Subcutaneous abdominal adipose tissue (tissue), 5 donors: Measurements from ENCODE around the gene SPOPL.

ENCODE experiments used
- H3K27ac ChIP-seq: one replicate; pipeline ENCODE4 v1.7.0; 2013; ENCODE audit warnings: low read depth, mild to moderate bottlenecking, inconsistent platforms, low read length, moderate library complexity
- H3K27me3 ChIP-seq, 5 donors: one replicate each; pipeline ENCODE4 v1.7.0; 2013; ENCODE audit warnings: low read length in 5 of 5, inconsistent platforms in 1 of 5; ENCODE audit not compliant: control insufficient read depth in 5 of 5, insufficient read depth in 4 of 5
- H3K36me3 ChIP-seq, 5 donors: one replicate each; pipeline ENCODE4 v1.7.0; 2013; ENCODE audit warnings: low read length in 5 of 5; ENCODE audit not compliant: control insufficient read depth in 5 of 5, insufficient read depth in 5 of 5
- H3K4me1 ChIP-seq, 5 donors: one replicate each; pipeline ENCODE4 v1.7.0; 2013; ENCODE audit warnings: low read length in 5 of 5, mild to moderate bottlenecking in 3 of 5, moderate library complexity in 1 of 5; ENCODE audit not compliant: control insufficient read depth in 5 of 5, insufficient read depth in 5 of 5
- H3K4me3 ChIP-seq, 5 donors: one replicate each; pipeline ENCODE4 v1.7.0; 2013; ENCODE audit warnings: low read length in 5 of 5, low read depth in 1 of 5
- H3K9ac ChIP-seq, 5 donors: one replicate each; pipeline ENCODE4 v1.7.0; 2013; ENCODE audit warnings: low read length in 5 of 5, mild to moderate bottlenecking in 4 of 5, moderate library complexity in 3 of 5
- H3K9me3 ChIP-seq, 5 donors: one replicate each; pipeline ENCODE4 v1.7.0; 2013; ENCODE audit warnings: low read length in 5 of 5; ENCODE audit not compliant: control insufficient read depth in 5 of 5
- donor health status: healthy.
- donor health status: healthy.
- donor health status: healthy.
- donor health status: healthy.
- donor health status: healthy.

SPOPL gene

DNA sequence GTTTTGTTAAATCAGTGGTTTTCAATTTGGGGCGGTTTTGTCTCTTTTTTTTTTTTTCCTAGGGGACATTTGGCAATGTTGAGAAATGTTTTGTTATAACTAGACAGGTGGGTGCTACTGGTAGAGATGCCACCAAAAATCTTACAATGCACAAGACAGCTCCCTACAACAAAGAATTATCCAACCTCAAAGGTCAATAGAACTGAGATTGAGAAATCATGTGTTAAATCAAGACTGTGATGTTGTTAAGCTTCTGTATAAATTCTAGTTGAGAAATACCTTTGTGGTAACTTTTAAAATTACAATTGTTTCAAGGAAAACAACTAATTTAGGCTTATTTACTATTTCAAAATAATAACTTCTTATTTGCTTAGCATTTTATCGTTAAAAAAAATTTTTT lies 9.4 kb upstream of the SPOPL start:
- Histone ChIP-seq H3K4me3 (no peak overlapping the region), H3K9me3 (no peaks in the 10 kb centered on the region), H3K27me3 (no peaks in the 10 kb centered on the region), H3K4me1 (peaks cover 0 to 19% (median 8%) of the 10 kb centered on the region in 5 donors), H3K36me3 (peaks cover 0 to 2% (median 0%) of the 10 kb centered on the region in 5 donors), H3K27ac (no peak overlapping the region), H3K9ac (no peak overlapping the region)

- Histone ChIP-seq H3K36me3 (peaks cover 0 to 2% (median 0%) of the 10 kb centered on the region in 5 donors), H3K27ac (no peak overlapping the region), H3K9ac (no peak overlapping the region), H3K4me3 (no peak overlapping the region), H3K27me3 (no peaks in the 10 kb centered on the region), H3K4me1 (peaks cover 0 to 19% (median 8%) of the 10 kb centered on the region in 5 donors), H3K9me3 (no peaks in the 10 kb centered on the region)
These were observed 8.2 kb upstream of the SPOPL start for GRCh38 chr2:138493334-138493733.

DNA sequence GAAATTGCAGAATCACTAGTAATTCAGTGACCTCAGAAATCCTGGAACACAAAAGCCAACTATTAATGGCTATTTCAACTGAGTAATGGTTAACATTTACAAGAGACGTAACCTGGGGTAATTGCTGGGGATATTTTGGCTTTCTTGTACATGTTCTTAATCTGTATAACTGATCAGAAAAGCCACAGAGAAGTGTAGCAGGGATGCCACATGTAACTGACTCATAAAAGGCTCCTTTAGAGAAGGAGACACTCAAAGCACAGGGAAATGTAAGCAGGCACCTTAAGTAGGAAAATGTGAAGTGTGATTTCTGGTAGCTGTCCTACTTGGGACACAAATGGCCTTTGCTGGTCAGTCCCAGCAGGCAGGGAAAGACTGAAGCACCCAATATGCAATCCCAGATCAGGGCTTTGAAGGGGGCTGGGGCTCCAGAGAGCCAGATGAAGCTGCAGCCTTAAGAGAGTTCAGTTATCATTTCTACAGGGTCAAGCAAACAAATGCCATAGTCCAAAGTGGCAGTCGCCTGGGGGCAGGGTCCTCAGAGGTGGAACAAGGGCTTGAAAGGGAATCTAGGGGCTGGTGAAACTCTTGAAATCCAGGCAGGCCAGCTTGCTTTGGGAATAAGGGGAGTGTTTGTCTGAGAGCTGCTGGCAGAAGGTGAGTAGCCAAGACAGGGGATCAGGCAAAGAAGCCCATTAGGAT lies 7.2 kb upstream of the SPOPL start:
- H3K27me3 ChIP-seq = no peaks in the 10 kb centered on the region
- H3K4me3 ChIP-seq = no peak overlapping the region
- no peak overlapping the region for H3K9ac ChIP-seq
- H3K4me1 ChIP-seq = peaks cover 0 to 19% (median 8%) of the 10 kb centered on the region in 5 donors
- no peaks in the 10 kb centered on the region for H3K9me3 ChIP-seq
- peaks cover 0 to 2% (median 0%) of the 10 kb centered on the region in 5 donors for H3K36me3 ChIP-seq
- no peak overlapping the region for H3K27ac ChIP-seq

DNA sequence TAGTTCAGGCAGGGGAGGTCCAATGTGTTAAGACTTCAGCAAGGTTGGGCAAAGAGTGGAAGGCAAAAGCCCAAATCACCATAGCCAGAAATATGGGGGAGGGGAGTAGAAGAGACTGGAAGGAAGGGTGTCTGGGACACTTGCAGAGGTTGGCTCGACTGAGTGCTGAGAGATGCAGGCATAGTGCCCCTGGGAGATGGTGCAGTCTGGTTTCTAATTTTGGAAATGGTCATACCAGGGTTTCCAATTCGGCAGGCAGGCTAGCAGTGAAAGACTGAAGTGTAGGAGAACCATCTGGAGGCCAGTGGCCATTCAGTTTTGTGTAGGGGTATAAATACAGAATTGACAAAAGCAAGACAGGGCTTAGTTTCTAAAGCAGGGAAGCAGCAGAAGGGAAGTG lies 6.2 kb upstream of the SPOPL start:
- Histone ChIP-seq H3K4me1 (peaks cover 0 to 19% (median 11%) of the 10 kb centered on the region in 5 donors), H3K27ac (no peak overlapping the region), H3K9ac (no peak overlapping the region), H3K9me3 (no peaks in the 10 kb centered on the region), H3K27me3 (no peaks in the 10 kb centered on the region), H3K4me3 (no peak overlapping the region), H3K36me3 (peaks cover 0 to 2% (median 0%) of the 10 kb centered on the region in 5 donors)

DNA sequence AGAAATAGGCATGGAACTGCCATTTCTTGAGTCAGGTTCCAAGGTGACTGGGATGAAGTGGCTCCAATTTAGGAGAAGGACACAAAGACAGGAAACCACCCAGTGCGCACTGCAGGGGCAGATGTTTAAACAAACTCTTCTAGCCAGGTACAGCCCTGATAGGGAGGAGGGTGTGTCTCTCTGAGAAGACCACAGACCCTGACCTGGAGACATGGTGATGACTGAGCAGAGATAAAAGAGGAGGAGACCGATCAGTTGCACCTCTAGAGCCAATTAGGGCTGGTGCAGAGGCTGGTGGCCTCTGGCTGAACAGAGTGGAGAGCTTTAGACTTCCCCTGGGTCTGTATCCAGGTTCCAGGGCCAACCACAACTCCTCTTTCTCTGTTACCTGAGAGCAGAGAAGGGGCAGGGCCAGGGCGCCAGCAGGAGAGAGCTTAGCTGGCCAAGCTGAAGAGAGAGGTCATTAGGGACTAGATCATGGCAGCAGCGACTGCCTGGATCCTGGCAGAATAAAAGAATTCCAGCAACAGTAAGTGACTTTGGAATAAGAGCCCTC lies 5.4 kb upstream of the SPOPL start:
- no peaks in the 10 kb centered on the region for H3K27me3 ChIP-seq
- no peak overlapping the region for H3K9ac ChIP-seq
- no peak overlapping the region for H3K4me3 ChIP-seq
- H3K4me1 ChIP-seq = peaks cover 0 to 27% (median 19%) of the 10 kb centered on the region in 5 donors
- no peaks in the 10 kb centered on the region for H3K9me3 ChIP-seq
- H3K27ac ChIP-seq = no peak overlapping the region
- H3K36me3 ChIP-seq = peaks cover 0 to 2% (median 0%) of the 10 kb centered on the region in 5 donors

DNA sequence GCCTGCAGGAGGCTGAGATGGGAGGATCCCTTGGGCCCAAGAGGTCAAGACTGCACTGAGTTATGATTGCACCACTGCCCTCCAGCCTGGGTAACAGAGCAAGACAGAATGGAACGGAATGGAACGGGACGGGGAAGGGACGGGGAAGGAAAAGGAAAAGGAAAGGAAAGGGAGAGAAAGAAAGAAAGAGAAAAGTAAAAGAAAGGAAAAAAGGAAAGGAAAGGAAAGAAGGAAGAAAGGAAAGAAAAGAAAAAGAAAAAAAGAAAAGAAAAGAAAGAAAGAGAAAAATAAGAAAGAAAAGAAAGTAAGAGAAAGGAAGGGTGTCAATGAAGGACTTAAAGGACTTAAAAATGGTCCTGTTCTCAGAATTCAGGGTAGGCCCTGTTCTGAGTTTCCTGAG lies 4.3 kb upstream of the SPOPL start:
- no peak overlapping the region for H3K9ac ChIP-seq
- no peaks in the 10 kb centered on the region for H3K9me3 ChIP-seq
- peaks cover 0 to 30% (median 20%) of the 10 kb centered on the region in 5 donors for H3K4me1 ChIP-seq
- peaks cover 0 to 2% (median 0%) of the 10 kb centered on the region in 5 donors for H3K36me3 ChIP-seq
- H3K27me3 ChIP-seq = no peaks in the 10 kb centered on the region
- H3K4me3 ChIP-seq = no peak overlapping the region
- no peak overlapping the region for H3K27ac ChIP-seq

DNA sequence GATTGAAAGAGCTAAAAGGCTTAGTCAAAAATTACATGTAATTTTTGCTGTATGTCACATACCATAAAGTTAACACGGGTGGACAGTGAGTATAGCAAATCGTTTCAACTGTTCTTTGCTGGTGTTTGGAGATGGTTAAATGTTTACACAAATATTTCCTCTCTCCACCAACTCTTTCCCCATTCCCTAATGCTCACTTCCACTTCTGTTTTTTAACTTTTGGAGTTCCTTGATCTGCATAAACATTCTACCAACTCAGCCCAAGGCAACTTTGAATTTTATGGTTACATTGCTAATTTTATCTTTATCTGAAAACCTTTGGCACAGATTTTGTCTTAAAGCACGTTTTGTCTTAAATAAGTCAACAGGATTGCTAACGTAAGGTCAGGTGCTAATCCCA lies 1.9 kb upstream of the SPOPL start:
- Histone ChIP-seq H3K4me1 (peaks cover 0 to 51% (median 43%) of the 10 kb centered on the region in 5 donors), H3K9ac (no peak overlapping the region), H3K27me3 (no peaks in the 10 kb centered on the region), H3K4me3 (no peak overlapping the region), H3K9me3 (no peaks in the 10 kb centered on the region), H3K27ac (no peak overlapping the region), H3K36me3 (peaks cover 0 to 2% (median 0%) of the 10 kb centered on the region in 5 donors)

- peak overlapping the region; percentile 93 for H3K27ac ChIP-seq
- H3K27me3 ChIP-seq = no peaks in the 10 kb centered on the region
- peaks cover 0 to 44% (median 42%) of the 10 kb centered on the region in 5 donors for H3K4me1 ChIP-seq
- peak overlapping the region; percentile 75 to 90 (median 88) for H3K9ac ChIP-seq
- H3K36me3 ChIP-seq = no peaks in the 10 kb centered on the region
- H3K4me3 ChIP-seq = peak overlapping the region; percentile 74 to 93 (median 81)
- H3K9me3 ChIP-seq = no peaks in the 10 kb centered on the region
These were observed 762 bp upstream of the SPOPL start for GRCh38 chr2:138500592-138501424.

DNA sequence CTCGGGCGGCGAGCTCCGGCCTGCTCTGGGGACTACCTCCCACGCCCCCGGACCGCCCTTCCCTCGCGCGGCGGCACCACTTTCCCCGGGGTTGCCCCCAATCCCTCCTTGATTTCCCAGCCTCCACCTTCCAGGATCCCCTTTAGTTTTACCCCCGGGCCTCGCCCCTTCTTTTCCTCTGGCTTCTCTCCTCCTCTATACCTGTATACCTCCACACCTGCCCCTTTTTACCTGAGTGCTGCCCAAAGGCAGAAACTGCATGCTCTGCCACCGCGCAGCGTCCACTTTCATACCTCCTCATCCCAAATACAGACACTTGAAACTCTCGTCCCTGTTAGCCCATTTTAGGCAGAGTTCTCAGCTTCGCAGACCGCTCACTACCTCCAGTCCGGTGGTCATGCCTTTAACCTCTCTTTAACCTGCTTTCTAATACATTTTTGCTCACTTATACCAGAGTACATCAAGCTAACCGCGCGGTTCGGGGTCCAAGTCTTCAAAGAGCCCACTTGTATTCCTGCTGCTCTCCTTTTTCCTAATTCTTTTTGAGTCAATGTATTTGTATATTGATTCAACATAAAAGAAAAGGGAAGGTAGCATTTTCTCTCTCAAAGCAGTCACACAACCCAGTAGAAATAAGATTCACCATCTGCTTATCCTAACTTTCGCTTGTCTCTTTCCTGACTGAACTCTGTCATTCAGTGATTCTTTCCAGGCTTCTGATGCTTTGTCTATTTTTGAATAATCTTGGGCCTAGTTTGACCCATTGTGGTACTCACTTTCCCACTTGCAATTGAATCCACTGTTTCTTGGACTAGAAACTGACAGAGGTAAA lies 901 bp downstream of the SPOPL start:
- H3K9ac ChIP-seq = peak overlapping the region; percentile 73 to 96 (median 84)
- peaks cover 0 to 55% (median 42%) of the 10 kb centered on the region in 5 donors for H3K4me1 ChIP-seq
- peak overlapping the region; percentile 84 for H3K27ac ChIP-seq
- H3K4me3 ChIP-seq = peak overlapping the region; percentile 86 to 94 (median 87)
- H3K9me3 ChIP-seq = no peaks in the 10 kb centered on the region
- no peaks in the 10 kb centered on the region for H3K36me3 ChIP-seq
- H3K27me3 ChIP-seq = no peaks in the 10 kb centered on the region
